Upper lobe of left lung (tissue), 4 donors: ENCODE results near the gene NDRG4.

Experiments used
- CTCF ChIP-seq, 6 experiments: fragments of 450-650 bp in 4 of 6; fragments of 200-600 bp in 2 of 6; sonication (generic) in 2 of 6; IDR thresholded peaks; one replicate each; pipeline ENCODE4 v1.5.1; 2016 to 2019; ENCODE audit warnings: antibody characterized with exemption in 6 of 6
- EP300 ChIP-seq, 4 donors: sonication (generic); formaldehyde crosslinking; IDR thresholded peaks; one replicate each; pipeline ENCODE4 v1.5.1; 2017; ENCODE audit warnings: antibody characterized with exemption in 4 of 4, control low read depth in 2 of 4
- POLR2A ChIP-seq, 4 donors: fragments of 450-650 bp; IDR thresholded peaks; one replicate each; pipeline ENCODE4 v1.5.1; 2016 to 2017; ENCODE audit warnings: antibody characterized with exemption in 4 of 4, mild to moderate bottlenecking in 2 of 4

GRCh38 chr16:58497468-58497867 is 2.5 kb upstream of the NDRG4 start:
- TF ChIP-seq POLR2A (IDR thresholded peaks at IDR 0.05) (no peak), CTCF (IDR thresholded peaks at IDR 0.05) (no peak), EP300 (IDR thresholded peaks at IDR 0.05) (no peak)
